UCSD-AML1 (cell line): ENCODE data around the gene GALNTL6.
"Not testable (repeated sequence)": the region's sequence is repeated elsewhere in the genome, so short reads cannot be mapped to it uniquely, and the experiment has no call there.

Experiments
- DNase-seq: peaks from one replicate; lab custom pipeline; 2025; ENCODE audit not compliant: unreplicated experiment; lab: John Stamatoyannopoulos, UW

GALNTL6 gene

DNA sequence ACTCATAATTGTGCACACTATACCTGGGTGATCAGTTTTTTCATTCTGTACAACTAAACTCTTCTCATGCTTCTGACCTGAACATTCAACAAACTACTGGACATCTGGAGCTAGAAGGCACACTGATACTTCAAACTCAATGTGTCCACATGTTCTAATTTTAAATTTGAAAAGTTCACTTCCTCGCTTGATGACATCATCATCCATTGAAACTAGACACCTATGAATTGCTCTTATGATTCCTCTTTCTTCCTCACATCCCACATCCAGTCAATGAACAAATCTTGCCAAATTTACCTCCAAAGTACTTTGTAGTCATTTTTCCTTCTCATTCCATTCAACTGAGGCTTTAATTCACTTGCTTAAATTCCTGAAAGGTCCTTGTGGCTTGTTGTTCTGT is 549.4 kb downstream of the GALNTL6 start:
- no peak for DNase-seq

- no peak for DNase-seq
These were observed 556.3 kb downstream of the GALNTL6 start for GRCh38 chr4:172369471-172369959.

DNA sequence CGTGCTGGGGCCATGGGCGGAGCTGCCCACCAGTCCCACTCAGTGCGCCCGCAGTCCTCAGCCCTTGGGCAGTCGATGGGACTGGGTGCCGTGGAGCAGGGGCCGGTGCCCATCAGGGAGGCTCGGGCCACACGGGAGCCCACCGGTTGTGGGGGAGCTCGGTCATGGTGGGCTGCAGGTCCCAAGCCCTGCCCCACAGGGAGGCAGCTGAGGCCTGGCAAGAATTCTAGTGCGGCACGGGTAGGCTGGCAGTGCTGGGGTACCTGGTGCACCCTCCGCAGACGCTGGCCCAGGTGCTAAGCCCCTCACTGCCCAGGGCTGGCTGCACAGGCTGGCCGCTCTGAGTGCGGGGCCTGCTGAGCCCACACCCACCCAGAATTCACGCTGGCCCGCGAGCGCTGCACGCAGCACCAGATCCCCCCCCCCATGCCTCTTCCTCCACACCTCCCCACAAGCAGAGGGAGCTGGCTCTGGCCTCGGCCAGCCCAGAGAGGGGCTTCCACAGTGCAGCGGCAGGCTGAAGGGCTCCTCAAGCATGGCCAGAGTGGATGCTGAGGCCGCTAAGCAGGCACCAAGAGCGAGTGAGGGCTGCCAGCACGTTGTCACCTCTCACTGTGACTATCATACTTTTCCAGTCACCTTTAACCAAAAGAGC is 564.4 kb downstream of the GALNTL6 start:
- no peak for DNase-seq

DNA sequence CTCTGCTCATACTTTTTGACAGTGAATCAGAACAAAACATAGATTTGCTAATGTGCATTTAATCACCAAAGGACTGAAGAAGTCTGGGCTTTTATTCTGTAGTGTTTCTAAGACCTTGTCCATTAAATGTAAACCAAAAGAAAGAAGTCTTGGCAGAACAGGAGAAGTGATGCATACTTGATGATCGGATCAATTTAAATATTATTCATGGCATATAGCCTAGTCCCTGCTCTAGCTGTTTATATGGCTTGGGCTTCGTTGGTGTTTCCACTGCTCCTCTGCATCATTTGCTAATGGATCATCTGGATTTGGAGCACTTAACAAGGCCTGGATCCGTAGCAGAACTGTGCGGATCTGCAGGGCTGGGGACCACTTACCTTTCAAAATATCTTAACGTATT is 566.6 kb downstream of the GALNTL6 start:
- no peak for DNase-seq

- DNase-seq, result no peak
These were observed 577.1 kb downstream of the GALNTL6 start for GRCh38 chr4:172390331-172390730.

DNA sequence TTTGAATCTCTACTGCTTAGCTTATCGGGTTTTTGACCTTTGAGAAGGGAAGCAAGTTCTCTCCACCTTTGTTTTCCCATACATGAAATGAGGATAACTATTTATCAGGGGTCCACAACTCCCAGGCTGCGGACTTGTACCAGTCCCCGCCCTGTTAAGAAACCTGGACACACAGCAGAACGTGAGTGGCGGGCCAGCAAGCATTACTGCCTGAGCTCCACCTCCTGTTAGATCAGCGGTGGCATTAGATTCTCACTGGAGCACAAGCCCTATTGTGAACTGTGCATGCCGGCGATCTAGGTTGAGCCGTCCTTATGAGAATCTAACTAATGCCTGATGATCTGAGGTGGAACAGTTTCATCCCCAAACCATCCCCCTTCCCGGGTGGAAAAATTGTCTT is 579.5 kb downstream of the GALNTL6 start:
- DNase-seq, result no peak

DNA sequence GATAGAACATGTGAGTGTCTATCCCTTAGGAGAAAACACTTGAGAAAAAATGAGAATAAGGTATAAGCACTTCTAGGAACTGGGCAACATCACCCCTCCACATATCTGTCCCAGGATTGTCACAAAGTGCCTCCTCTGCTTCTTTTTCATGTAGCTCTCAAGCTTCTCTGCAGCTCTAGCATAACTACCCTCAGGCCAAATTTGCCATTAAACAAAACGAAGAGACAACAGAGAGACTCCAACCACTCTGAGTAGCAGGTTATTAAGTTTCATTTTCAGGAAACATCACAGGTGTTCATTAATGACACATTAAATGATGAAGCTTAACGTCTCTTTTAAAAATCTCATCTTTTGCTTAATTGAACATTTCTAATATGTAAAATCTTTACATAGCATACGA is 580.0 kb downstream of the GALNTL6 start:
- DNase-seq, result no peak

GRCh38 chr4:172404676-172405075 is 591.5 kb downstream of the GALNTL6 start:
- no peak for DNase-seq

DNA sequence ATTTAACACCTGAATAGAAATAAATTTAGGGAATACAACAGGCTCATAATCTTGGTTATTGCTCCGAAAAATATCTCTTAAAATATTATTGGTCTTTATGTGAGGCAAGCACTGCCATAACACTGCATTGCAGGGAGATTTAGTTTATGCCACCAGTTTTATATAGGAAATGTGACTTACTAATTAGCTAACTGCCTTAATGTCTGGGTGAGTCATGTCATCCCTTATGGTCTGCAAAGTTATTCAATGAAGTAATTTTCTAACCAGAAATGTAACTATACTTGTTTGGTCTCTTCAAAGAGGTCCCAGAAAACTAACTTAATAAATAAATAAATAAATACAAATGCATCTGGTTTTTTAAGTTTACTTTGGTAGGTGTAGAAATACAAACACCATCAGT is 597.2 kb downstream of the GALNTL6 start:
- DNase-seq, result no peak

GRCh38 chr4:172411149-172411548 is 597.9 kb downstream of the GALNTL6 start:
- DNase-seq, result no peak

DNA sequence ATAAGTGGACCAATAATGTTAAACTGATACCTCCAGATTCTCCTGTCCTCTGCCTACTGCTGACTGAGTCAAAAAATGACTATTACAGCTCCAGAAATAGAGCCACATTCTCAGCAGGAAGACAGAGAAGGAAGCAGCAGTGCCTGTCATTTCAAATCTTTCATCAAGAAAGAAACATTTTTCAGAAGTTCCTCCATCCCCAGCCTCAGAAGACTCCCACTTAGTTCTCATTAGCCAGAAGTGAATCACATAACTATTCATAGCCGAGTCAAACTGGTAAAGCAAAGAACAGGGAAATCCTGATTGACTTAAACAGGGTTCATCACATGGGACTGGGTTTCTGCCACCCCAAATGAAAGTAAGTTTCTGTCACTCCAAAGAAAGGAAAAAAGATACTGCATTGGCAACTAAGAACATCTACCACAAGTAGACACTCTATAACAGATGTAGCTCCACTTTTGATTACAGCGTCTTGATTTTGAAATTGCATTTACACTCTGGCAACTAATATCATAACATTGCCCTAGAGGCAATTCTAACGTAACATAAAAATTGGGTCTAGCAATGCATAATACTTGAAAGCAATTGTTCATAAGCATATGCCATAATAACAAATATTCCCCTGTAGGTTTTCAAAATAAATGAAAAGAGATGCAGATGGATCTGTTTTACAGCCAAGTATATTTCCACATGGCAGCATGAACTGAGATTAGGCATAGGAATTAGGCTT is 599.8 kb downstream of the GALNTL6 start:
- DNase-seq, result no peak

- DNase-seq, result not testable (repeated sequence)
These were observed 615.8 kb downstream of the GALNTL6 start for GRCh38 chr4:172428979-172429378.

DNA sequence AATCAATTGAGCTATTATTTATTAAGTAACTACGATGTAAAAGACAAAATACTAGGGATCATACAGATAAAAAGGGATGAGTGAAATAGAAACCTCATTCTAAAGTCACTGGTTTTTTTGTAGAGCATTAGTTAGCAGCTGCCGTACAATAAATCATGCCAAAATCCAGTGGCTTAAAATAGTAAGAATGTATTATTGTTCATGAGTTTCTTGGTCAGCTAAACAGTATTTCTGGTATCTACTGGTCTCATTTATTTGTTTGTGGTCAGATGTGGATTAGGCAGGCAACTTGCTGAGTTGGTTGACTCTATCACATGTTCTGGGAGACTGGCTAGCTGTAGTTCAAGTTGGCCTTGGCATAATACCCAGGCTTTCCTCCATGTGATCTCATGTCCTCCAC is 667.3 kb downstream of the GALNTL6 start:
- no peak for DNase-seq

DNA sequence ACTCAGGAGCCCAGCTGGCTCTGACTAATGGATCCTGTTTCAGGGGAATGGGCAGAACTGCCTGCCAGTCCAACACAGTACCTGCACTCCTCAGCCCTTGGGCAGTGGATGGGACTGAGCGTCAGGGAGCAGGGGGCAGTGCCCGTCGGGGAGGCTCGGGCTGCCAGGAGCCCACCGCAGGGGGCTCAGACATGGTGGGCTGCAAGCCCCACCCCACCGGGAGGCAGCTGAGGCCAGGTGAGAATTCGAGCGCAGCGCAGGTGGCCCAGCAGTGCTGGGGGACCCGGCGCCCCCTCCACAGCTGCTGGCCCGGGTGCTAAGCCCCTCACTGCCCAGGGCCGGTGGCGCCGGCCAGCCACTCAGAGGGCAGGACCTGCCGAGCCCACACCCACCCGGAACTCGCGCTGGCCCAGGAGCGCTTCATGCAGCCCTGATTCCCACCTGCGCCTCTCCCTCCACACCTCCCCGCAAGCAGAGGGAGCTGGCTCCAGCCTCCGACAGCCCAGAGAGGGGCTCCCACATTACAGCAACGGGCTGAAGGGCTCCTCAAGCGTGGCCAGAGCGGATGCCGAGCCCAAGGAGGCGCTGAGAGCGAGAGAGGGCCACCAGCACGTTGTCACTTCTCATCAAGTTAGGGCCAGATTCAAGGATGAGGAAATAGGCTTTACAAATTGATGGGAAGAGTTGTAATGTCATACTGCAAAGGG is 668.8 kb downstream of the GALNTL6 start:
- no peak for DNase-seq

- DNase-seq, result no peak
These were observed 671.8 kb downstream of the GALNTL6 start for GRCh38 chr4:172485007-172485406.

GRCh38 chr4:172486531-172486930 is 673.3 kb downstream of the GALNTL6 start:
- DNase-seq, result no peak

DNA sequence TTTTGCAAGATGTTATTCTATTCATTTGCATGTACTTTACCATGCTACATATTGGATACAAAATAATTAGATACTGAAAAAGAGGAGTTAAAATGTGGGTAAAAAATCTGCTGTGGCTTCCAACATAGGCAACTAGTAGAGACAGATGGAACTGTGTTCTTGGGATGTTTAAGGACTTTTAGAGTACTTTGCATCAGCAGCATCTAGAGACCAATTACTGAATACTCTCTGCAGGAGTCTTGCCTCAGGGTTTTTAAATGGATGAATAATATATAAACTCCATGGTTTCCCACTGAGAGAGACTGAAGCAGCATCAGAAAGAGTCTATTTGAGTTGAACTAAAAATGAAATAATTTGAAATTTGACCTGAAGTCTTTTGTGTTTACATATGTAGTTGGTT is 676.7 kb downstream of the GALNTL6 start:
- DNase-seq, result no peak

GRCh38 chr4:172495769-172496168 is 682.6 kb downstream of the GALNTL6 start:
- DNase-seq, result no peak

DNA sequence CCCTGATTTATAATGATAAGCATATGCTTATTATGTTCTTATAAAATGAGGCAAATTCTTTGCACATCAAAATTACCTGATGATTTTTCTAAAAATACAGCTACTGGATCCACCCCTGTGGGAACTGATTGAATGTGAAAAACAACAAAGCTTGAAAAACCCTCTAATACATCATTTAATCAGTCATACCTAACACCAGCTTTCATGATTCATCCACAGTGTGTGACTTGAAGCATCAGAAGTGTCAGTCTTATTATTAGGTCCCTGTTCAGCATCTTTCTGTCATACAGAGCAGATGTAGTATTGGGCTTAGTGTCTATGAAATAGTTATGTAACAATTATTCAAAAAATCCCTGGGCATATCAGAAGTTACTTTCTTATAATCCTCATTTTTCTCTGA is 684.1 kb downstream of the GALNTL6 start:
- no peak for DNase-seq

- no peak for DNase-seq
These were observed 700.8 kb downstream of the GALNTL6 start for GRCh38 chr4:172514011-172514410.

GRCh38 chr4:172514801-172515200 is 701.6 kb downstream of the GALNTL6 start:
- DNase-seq, result no peak

DNA sequence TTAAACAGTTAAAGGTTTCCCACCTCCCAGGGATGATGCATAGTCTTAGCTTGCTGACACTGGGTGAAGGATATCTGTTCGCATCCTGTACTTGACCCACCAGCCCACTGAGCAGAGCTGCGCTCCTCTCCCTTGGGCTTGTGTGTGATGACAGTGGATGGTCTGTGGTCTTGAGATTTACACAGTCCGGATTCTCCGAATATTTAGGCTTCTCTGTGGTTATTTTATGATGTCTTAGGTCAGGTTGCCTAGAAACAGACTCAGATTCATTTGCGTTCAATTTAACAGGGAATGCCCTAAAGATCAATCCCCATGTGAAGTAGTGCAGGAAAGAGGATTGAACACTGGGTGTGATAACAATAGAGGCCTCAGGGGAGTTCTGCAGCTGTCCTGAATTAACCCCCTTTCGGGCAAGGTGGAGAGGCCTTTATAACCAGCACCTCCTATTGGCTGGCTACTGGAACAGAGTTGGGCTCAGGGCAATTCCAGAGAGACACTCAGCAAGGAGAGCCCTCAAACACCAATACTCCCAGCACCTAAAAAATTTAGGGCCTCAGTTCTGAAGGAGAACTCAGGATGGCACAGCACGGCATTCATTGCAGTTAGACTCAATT is 702.2 kb downstream of the GALNTL6 start:
- no peak for DNase-seq
